Measurements from ENCODE around the gene ZNF554. TPM values are rescaled to one million over a fixed set of nuclear protein-coding genes. Genes with fewer than 3 reads are reported as not detected.

The ZNF554 gene
- total RNA-seq, 1 donor from 2014 or later = 12.6 TPM

DNA sequence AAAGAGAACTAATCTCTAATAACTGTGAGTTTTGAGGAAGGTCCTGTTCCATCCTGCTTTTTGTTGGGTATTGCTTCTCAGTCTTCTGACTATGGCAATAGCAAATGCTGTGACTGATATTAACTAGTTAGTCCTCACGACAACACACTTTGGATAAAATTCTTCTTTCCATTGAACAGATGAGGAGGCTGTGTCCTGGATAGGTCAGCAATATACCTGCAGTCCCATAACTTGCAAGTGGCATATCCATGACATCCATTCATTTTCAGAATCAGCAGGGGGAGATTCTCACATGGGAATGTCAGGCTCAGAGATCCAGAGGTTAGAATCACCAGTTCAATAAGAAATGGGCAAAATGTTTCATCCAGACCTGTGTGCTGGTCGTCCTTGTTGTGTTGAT, 7.4 kb downstream of the ZNF554 start:
- no peak overlapping the region for H3K27ac Mint-ChIP-seq
- no peak for TF ChIP-seq CTCF (IDR thresholded peaks at IDR 0.05; ENCODE audit: unreplicated experiment)
- no peaks in the 10 kb centered on the region for H3K4me1 Mint-ChIP-seq
- H3K9me3 Mint-ChIP-seq = peaks cover 28% of the 10 kb centered on the region
- no peak overlapping the region for H3K4me3 Mint-ChIP-seq
- H3K27me3 Mint-ChIP-seq (ENCODE audit: low read depth) = no peaks in the 10 kb centered on the region
- H3K36me3 Mint-ChIP-seq = peaks cover 60% of the 10 kb centered on the region
- DNase-seq (ENCODE audit: low spot score in 2 of 2, unreplicated experiment in 2 of 2) = no peak

DNA sequence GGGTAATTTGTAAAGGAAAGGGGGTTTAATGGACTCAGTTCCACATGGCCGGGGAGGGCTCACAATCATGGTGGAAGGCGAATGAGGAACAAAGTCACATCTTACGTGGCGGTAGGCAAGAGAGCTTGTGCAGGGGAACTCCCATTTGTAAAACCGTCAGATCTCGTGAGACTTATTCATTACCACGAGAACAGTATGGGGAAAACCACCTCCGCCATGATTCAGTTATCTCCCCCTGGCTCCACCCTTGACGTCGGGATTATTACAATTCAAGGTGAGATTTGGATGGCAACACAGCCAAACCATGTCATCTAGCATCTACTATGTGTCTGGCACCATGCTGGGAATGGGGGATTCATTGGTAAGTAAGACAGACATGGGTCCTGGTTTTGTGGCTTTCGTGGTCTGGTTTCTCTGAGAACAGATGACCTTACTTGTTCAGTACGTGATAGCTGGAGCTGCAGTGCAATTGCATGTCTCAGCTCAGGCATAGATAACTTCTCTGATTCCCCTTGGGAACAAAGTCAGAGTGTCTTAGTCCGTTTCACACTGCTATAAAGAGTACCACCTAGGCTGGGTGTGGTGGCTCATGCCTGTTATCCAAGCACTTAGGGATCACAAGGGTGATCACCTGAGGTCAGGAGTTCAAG, 8.3 kb downstream of the ZNF554 start:
- no peak for TF ChIP-seq CTCF (IDR thresholded peaks at IDR 0.05; ENCODE audit: unreplicated experiment)
- no peak for DNase-seq (ENCODE audit: low spot score in 2 of 2, unreplicated experiment in 2 of 2)
- Mint-ChIP-seq H3K27ac (no peak overlapping the region), H3K4me3 (no peak overlapping the region), H3K27me3 (ENCODE audit: low read depth) (no peaks in the 10 kb centered on the region), H3K36me3 (peaks cover 69% of the 10 kb centered on the region), H3K9me3 (peaks cover 35% of the 10 kb centered on the region), H3K4me1 (no peaks in the 10 kb centered on the region)

- Mint-ChIP-seq H3K27me3 (ENCODE audit: low read depth) (no peaks in the 10 kb centered on the region), H3K4me3 (no peak overlapping the region), H3K9me3 (peaks cover 49% of the 10 kb centered on the region), H3K27ac (no peak overlapping the region), H3K36me3 (peaks cover 72% of the 10 kb centered on the region), H3K4me1 (no peaks in the 10 kb centered on the region)
- no peak for TF ChIP-seq CTCF (IDR thresholded peaks at IDR 0.05; ENCODE audit: unreplicated experiment)
- no peak for DNase-seq (ENCODE audit: low spot score in 2 of 2, unreplicated experiment in 2 of 2)
Observed at GRCh38 chr19:2834294-2834871, 14.7 kb downstream of the ZNF554 start.

DNA sequence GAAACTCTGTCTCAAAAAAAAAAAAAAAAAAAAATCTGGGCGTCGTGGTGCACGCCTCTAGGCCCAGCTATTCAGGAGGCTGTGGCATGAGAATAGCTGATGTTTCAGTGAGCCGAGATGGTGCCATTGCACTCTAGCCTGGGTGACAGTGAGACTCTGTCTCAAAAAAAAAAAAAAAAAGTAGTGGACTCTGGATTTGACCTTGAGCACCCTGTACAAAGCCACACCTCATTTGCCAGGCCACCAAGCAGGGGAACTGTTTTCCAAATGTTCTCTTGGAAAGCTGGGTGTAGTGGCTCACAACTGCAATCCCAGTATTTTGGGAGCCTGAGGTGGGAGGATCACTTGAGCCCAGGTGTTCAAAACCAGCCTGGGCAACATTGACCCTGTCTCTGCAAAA, 17.8 kb downstream of the ZNF554 start:
- Mint-ChIP-seq H3K27me3 (ENCODE audit: low read depth) (no peaks in the 10 kb centered on the region), H3K27ac (no peak overlapping the region), H3K36me3 (peaks cover 53% of the 10 kb centered on the region), H3K4me1 (peaks cover 4% of the 10 kb centered on the region), H3K4me3 (no peak overlapping the region), H3K9me3 (peaks cover 35% of the 10 kb centered on the region)
- TF ChIP-seq CTCF (IDR thresholded peaks at IDR 0.05; ENCODE audit: unreplicated experiment) = no peak
- DNase-seq (ENCODE audit: low spot score in 2 of 2, unreplicated experiment in 2 of 2) = no peak

DNA sequence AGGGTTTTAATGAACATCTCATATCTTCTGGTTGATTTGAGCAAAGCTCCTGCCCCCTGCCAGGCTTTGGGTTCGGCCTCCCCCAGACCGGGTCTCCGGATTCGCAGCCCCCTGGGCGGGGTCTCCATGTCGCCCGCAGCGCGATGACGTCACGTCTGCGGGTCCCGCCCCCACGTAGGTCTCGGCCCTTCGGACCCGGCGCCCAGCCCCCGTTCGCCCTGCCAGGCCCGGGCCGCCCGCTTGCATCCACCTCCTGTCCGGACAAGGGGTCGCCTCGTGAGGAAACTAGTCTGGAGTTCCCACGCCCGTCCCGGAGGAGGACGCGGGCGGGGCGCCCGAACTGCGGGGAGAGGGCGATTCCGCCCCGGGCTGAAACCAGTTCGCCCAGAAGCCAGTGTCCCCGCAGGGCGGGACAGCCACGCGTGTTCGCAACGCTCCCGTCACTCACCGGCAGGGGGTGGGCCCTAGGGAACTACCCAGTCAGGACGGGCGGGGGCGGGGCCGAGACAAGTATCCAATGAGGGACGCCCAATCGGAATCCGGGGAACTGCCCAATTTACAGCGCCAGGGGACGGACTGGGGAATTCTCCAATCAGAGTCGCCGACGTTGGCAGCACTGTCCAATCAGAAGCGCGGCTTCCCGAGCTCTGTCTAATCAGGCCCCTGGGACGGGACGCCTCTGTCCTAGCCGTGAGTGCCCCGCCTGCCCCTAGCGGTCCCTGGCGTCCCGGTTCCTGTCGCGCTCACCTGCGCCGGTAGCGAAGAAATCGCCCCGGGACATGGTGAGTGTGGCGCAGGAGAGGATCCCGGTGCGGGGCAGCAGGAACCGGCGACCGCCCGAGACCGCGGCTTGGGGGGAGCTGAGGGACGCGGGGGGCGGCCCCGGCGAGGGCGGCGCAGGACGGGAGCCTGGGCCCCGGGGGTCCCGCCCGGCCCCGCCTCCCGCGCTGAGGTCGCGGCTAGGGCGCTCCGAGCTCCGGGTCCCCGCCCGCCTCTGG, 21.4 kb downstream of the ZNF554 start, which contains the start of gene ZNF555:
Gene ZNF555, plus strand, starts transcription at position 682 of the 998 bp plus-strand sequence. Its CDS starts 98 bp downstream, at position 780.
- peak; percentile 95 to 97 for DNase-seq (ENCODE audit: low spot score in 2 of 2, unreplicated experiment in 2 of 2)
- Mint-ChIP-seq H3K4me1 (peaks cover 9% of the 10 kb centered on the region), H3K4me3 (peak within 1 kb of the TSS; percentile 92), H3K9me3 (peaks cover 21% of the 10 kb centered on the region), H3K27ac (peak within 1 kb of the TSS; percentile 93), H3K36me3 (peaks cover 37% of the 10 kb centered on the region), H3K27me3 (ENCODE audit: low read depth) (no peaks in the 10 kb centered on the region)
- TF ChIP-seq CTCF (IDR thresholded peaks at IDR 0.05; ENCODE audit: unreplicated experiment) = peak; percentile 76
